Liver (tissue), 9 donors: ENCODE data around the gene FBXO44. TPM values are rescaled to one million over a fixed set of nuclear protein-coding genes. Genes with fewer than 3 reads are reported as not detected.

Source experiments
- DNase-seq: peaks from one replicate; pipeline ENCODE4 v3.0.0-alpha.2; 2017; ENCODE audit warnings: low spot score
- H3K27ac ChIP-seq, 2 donors: one replicate each; pipeline ENCODE4 v1.7.0; 2013; ENCODE audit warnings: inconsistent platforms in 2 of 2, low read length in 2 of 2, control low read depth in 1 of 2, low read depth in 1 of 2, mild to moderate bottlenecking in 1 of 2
- H3K27me3 ChIP-seq, 4 donors: one replicate each; pipeline versions ENCODE4 v1.6.1 to v1.7.0; 2013; ENCODE audit warnings: low read length in 3 of 4, inconsistent platforms in 1 of 4, mild to moderate bottlenecking in 1 of 4, moderate library complexity in 1 of 4; ENCODE audit not compliant: control insufficient read depth in 4 of 4, insufficient read depth in 4 of 4
- H3K36me3 ChIP-seq, 4 donors: one replicate each; pipeline versions ENCODE4 v1.6.1 to v1.7.0; 2013; ENCODE audit warnings: low read length in 3 of 4, mild to moderate bottlenecking in 3 of 4, low read depth in 1 of 4, moderate library complexity in 1 of 4; ENCODE audit not compliant: control insufficient read depth in 4 of 4, insufficient read depth in 3 of 4
- H3K4me1 ChIP-seq, 4 donors: one replicate each; pipeline versions ENCODE4 v1.6.1 to v1.7.0; 2013; ENCODE audit warnings: low read length in 3 of 4, mild to moderate bottlenecking in 3 of 4, moderate library complexity in 1 of 4; ENCODE audit not compliant: control insufficient read depth in 4 of 4, insufficient read depth in 4 of 4
- H3K4me3 ChIP-seq, 3 donors: one replicate each; pipeline versions ENCODE4 v1.6.1 to v1.7.0; 2013; ENCODE audit warnings: low read length in 3 of 3, control low read depth in 1 of 3, low read depth in 1 of 3, mild to moderate bottlenecking in 1 of 3
- H3K9ac ChIP-seq, 2 donors: one replicate each; pipeline ENCODE4 v1.7.0; 2013; ENCODE audit warnings: low read length in 2 of 2, mild to moderate bottlenecking in 2 of 2, moderate library complexity in 2 of 2, control low read depth in 1 of 2, low read depth in 1 of 2
- H3K9me3 ChIP-seq, 4 donors: one replicate each; pipeline versions ENCODE4 v1.6.1 to v1.7.0; 2013; ENCODE audit warnings: low read length in 3 of 4; ENCODE audit not compliant: control insufficient read depth in 4 of 4
- CTCF ChIP-seq: fragments of 150-350 bp; IDR thresholded peaks from 2 replicates; pipeline ENCODE4 v1.5.1; 2017; ENCODE audit warnings: improper control_type of control experiment, low read depth, low read length; ENCODE audit not compliant: missing input control
- EGR1 ChIP-seq, 2 donors: IDR thresholded peaks; 2 replicates each; pipeline ENCODE4 v1.6.1; 2016 to 2018; ENCODE audit warnings: antibody characterized with exemption in 2 of 2, low read depth in 2 of 2
- FOXA1 ChIP-seq: IDR thresholded peaks from 2 replicates; pipeline ENCODE4 v1.6.1; 2016; ENCODE audit warnings: antibody characterized with exemption
- FOXA2 ChIP-seq: IDR thresholded peaks from 2 replicates; pipeline ENCODE4 v1.6.1; 2016; ENCODE audit warnings: antibody characterized with exemption
- GABPA ChIP-seq, 2 donors: IDR thresholded peaks in 1 of 2; conservative IDR thresholded peaks in 1 of 2; 2 replicates each; pipeline ENCODE4 v1.6.1; 2016; ENCODE audit warnings: antibody characterized with exemption in 2 of 2, mild to moderate bottlenecking in 1 of 2, moderate library complexity in 1 of 2
- HNF4A ChIP-seq, 2 donors: conservative IDR thresholded peaks; 2 replicates each; pipeline ENCODE4 v1.6.1; 2016; ENCODE audit warnings: antibody characterized with exemption in 2 of 2, mild to moderate bottlenecking in 2 of 2
- HNF4G ChIP-seq: IDR thresholded peaks from 2 replicates; pipeline ENCODE4 v1.6.1; 2016; ENCODE audit warnings: antibody characterized with exemption
- JUND ChIP-seq, 2 donors: IDR thresholded peaks; 2 replicates each; pipeline ENCODE4 v1.6.1; 2016; ENCODE audit warnings: antibody characterized with exemption in 2 of 2
- NR2F2 ChIP-seq: IDR thresholded peaks from 2 replicates; pipeline ENCODE4 v1.6.1; 2016; ENCODE audit warnings: antibody characterized with exemption
- RAD21 ChIP-seq, 2 donors: IDR thresholded peaks; 2 replicates each; pipeline ENCODE4 v1.6.1; 2016; ENCODE audit warnings: antibody characterized with exemption in 2 of 2, mild to moderate bottlenecking in 2 of 2
- RXRA ChIP-seq, 2 donors: IDR thresholded peaks; 2 replicates each; pipeline ENCODE4 v1.6.1; 2017 to 2018; ENCODE audit warnings: antibody characterized with exemption in 2 of 2, mild to moderate bottlenecking in 1 of 2
- SP1 ChIP-seq: IDR thresholded peaks from 2 replicates; pipeline ENCODE4 v1.6.1; 2018; ENCODE audit warnings: antibody characterized with exemption, mild to moderate bottlenecking
- TAF1 ChIP-seq: conservative IDR thresholded peaks from 2 replicates; pipeline ENCODE4 v1.6.1; 2016; ENCODE audit warnings: antibody characterized with exemption, mild to moderate bottlenecking
- YY1 ChIP-seq: IDR thresholded peaks from 2 replicates; pipeline ENCODE4 v1.6.1; 2016; ENCODE audit warnings: antibody characterized with exemption, mild to moderate bottlenecking
- WGBS: extraction: QIAGEN DNeasy Blood & Tissue Kit; methylation state at CpG from one replicate; pipeline ENCODE4 v1.1.7; 2013; 5-methylcytosine and 5-hydroxymethylcytosine counted together
- polyA plus RNA-seq, 2 donors: library from polyadenylated mRNA; stranded (reverse) in 1 of 2; unstranded in 1 of 2; fragments of 200-250 nt in 1 of 2; fragments of >200 nt in 1 of 2; fragmentation: Nextera tagmentation in 1 of 2; extraction: Ambion mirVana in 1 of 2; gene quantifications; one replicate each; pipeline versions ENCODE4 v1.2.1 to v1.2.3, GENCODE V29; 2013 to 2015
- total RNA-seq, 2 donors: library from RNA; depleted of rRNA; stranded (reverse); fragments of >200 nt; gene quantifications; one replicate each; pipeline ENCODE4 v1.2.3, GENCODE V29; 2014
- TF ChIP-seq, protein P1 (sequence below): IDR thresholded peaks from 2 replicates; pipeline ENCODE4 v1.6.1; 2016; ENCODE audit warnings: antibody characterized with exemption
- TF ChIP-seq, protein P2 (sequence below): IDR thresholded peaks from 2 replicates; pipeline ENCODE4 v1.6.1; 2016; ENCODE audit warnings: antibody characterized with exemption
- TF ChIP-seq, protein P3 (sequence below): IDR thresholded peaks from 2 replicates; pipeline ENCODE4 v1.6.1; 2016; ENCODE audit warnings: antibody characterized with exemption, mild to moderate bottlenecking
- donor health status: healthy.
- donor health status: healthy.
- donor health status: healthy.
- donor health status: healthy.
- donor health status: healthy.

FBXO44 gene
- total and polyA plus RNA-seq, 4 donors: 3.6 to 13.2 (median 6.8) TPM

- no peaks in the 10 kb centered on the region for H3K9me3 ChIP-seq
- no peak within 1 kb of the TSS for H3K9ac ChIP-seq
- peaks cover 0 to 13% (median 5%) of the 10 kb centered on the region in 4 donors for H3K27me3 ChIP-seq
- WGBS: 1% methylated on average over 78 of the region's 78 CpGs
- H3K36me3 ChIP-seq: no peaks in the 10 kb centered on the region
- no peak for DNase-seq
- peaks cover 7 to 11% (median 8%) of the 10 kb centered on the region in 4 donors for H3K4me1 ChIP-seq
- peak within 1 kb of the TSS in 1 of 3 donors; percentile 32 for H3K4me3 ChIP-seq
- no peak within 1 kb of the TSS for H3K27ac ChIP-seq
- TF ChIP-seq NR2F2 (no peak), FOXA2 (no peak), GABPA (IDR thresholded peaks at IDR 0.05 in 1 of 2, conservative IDR thresholded peaks at IDR 0.05 in 1 of 2) (no peak), RAD21 (IDR thresholded peaks at IDR 0.05) (no peak)
- TF ChIP-seq, protein P1, sequence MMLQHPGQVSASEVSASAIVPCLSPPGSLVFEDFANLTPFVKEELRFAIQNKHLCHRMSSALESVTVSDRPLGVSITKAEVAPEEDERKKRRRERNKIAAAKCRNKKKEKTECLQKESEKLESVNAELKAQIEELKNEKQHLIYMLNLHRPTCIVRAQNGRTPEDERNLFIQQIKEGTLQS: no peak
Measured at GRCh38 chr1:11691302-11691914, 36.7 kb downstream of the FBXO44 start, which contains the start of gene DRAXIN. Gene DRAXIN (plus strand): TSS chr1:11691710. CDS start chr1:11706259, 14,549 bp downstream.

GRCh38 chr1:11691928-11692711 is 37.4 kb downstream of the FBXO44 start:
- 8% methylated on average over 64 of the region's 64 CpGs for WGBS
- no peaks in the 10 kb centered on the region for H3K36me3 ChIP-seq
- no peak overlapping the region for H3K9ac ChIP-seq
- H3K4me1 ChIP-seq: peaks cover 7 to 11% (median 8%) of the 10 kb centered on the region in 4 donors
- H3K27ac ChIP-seq: no peak overlapping the region
- TF ChIP-seq GABPA (IDR thresholded peaks at IDR 0.05 in 1 of 2, conservative IDR thresholded peaks at IDR 0.05 in 1 of 2): no peak
- no peak for TF ChIP-seq RAD21 (IDR thresholded peaks at IDR 0.05)
- no peak for TF ChIP-seq NR2F2
- no peak for TF ChIP-seq SP1
- TF ChIP-seq, protein P2, sequence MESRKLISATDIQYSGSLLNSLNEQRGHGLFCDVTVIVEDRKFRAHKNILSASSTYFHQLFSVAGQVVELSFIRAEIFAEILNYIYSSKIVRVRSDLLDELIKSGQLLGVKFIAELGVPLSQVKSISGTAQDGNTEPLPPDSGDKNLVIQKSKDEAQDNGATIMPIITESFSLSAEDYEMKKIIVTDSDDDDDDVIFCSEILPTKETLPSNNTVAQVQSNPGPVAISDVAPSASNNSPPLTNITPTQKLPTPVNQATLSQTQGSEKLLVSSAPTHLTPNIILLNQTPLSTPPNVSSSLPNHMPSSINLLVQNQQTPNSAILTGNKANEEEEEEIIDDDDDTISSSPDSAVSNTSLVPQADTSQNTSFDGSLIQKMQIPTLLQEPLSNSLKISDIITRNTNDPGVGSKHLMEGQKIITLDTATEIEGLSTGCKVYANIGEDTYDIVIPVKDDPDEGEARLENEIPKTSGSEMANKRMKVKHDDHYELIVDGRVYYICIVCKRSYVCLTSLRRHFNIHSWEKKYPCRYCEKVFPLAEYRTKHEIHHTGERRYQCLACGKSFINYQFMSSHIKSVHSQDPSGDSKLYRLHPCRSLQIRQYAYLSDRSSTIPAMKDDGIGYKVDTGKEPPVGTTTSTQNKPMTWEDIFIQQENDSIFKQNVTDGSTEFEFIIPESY: no peak
- no peaks in the 10 kb centered on the region for H3K9me3 ChIP-seq
- DNase-seq: no peak
- peak overlapping the region in 1 of 3 donors; percentile 32 for H3K4me3 ChIP-seq
- H3K27me3 ChIP-seq: peaks cover 0 to 13% (median 5%) of the 10 kb centered on the region in 4 donors

GRCh38 chr1:11693024-11693590 is 38.4 kb downstream of the FBXO44 start:
- H3K27ac ChIP-seq: no peak overlapping the region
- peaks cover 7 to 11% (median 8%) of the 10 kb centered on the region in 4 donors for H3K4me1 ChIP-seq
- DNase-seq: no peak
- H3K9ac ChIP-seq: no peak overlapping the region
- peaks cover 0 to 13% (median 5%) of the 10 kb centered on the region in 4 donors for H3K27me3 ChIP-seq
- H3K36me3 ChIP-seq: no peaks in the 10 kb centered on the region
- 39% methylated on average over 6 of the region's 6 CpGs for WGBS
- H3K9me3 ChIP-seq: no peaks in the 10 kb centered on the region
- H3K4me3 ChIP-seq: no peak overlapping the region
- no peak for TF ChIP-seq FOXA1
- TF ChIP-seq GABPA (IDR thresholded peaks at IDR 0.05 in 1 of 2, conservative IDR thresholded peaks at IDR 0.05 in 1 of 2): no peak
- TF ChIP-seq YY1: no peak
- no peak for TF ChIP-seq HNF4A (conservative IDR thresholded peaks at IDR 0.05)
- TF ChIP-seq, protein P1: no peak
- no peak for TF ChIP-seq EGR1 (IDR thresholded peaks at IDR 0.05; ENCODE audit: low read depth in 2 of 2)
- no peak for TF ChIP-seq FOXA2
- no peak for TF ChIP-seq CTCF
- TF ChIP-seq NR2F2: no peak
- TF ChIP-seq JUND (IDR thresholded peaks at IDR 0.05): no peak
- TF ChIP-seq RAD21 (IDR thresholded peaks at IDR 0.05): no peak
- TF ChIP-seq RXRA (IDR thresholded peaks at IDR 0.05): no peak
- TF ChIP-seq, protein P3, sequence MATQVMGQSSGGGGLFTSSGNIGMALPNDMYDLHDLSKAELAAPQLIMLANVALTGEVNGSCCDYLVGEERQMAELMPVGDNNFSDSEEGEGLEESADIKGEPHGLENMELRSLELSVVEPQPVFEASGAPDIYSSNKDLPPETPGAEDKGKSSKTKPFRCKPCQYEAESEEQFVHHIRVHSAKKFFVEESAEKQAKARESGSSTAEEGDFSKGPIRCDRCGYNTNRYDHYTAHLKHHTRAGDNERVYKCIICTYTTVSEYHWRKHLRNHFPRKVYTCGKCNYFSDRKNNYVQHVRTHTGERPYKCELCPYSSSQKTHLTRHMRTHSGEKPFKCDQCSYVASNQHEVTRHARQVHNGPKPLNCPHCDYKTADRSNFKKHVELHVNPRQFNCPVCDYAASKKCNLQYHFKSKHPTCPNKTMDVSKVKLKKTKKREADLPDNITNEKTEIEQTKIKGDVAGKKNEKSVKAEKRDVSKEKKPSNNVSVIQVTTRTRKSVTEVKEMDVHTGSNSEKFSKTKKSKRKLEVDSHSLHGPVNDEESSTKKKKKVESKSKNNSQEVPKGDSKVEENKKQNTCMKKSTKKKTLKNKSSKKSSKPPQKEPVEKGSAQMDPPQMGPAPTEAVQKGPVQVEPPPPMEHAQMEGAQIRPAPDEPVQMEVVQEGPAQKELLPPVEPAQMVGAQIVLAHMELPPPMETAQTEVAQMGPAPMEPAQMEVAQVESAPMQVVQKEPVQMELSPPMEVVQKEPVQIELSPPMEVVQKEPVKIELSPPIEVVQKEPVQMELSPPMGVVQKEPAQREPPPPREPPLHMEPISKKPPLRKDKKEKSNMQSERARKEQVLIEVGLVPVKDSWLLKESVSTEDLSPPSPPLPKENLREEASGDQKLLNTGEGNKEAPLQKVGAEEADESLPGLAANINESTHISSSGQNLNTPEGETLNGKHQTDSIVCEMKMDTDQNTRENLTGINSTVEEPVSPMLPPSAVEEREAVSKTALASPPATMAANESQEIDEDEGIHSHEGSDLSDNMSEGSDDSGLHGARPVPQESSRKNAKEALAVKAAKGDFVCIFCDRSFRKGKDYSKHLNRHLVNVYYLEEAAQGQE: no peak
- no peak for TF ChIP-seq HNF4G
- no peak for TF ChIP-seq TAF1
- TF ChIP-seq SP1: no peak
